Karpas-422 (cell line): ENCODE measurements around the gene EME2. TPM values are rescaled to one million over a fixed set of nuclear protein-coding genes. Genes with fewer than 3 reads are reported as not detected.
A peak's percentile ranks its signal among the peaks of the same experiment; 100 is the strongest.

ENCODE experiments used
- DNase-seq: peaks from one replicate; pipeline ENCODE4 v3.0.0-alpha.2; 2015
- H2AFZ ChIP-seq: fragments of 200-600 bp; sonication (generic); 2 replicates; pipeline ENCODE4 v1.6.1; 2014; ENCODE audit warnings: antibody characterized with exemption, low read length, mixed read lengths
- H3K27ac ChIP-seq: fragments of 200-600 bp; sonication (generic); 2 replicates; pipeline ENCODE4 v1.5.1; 2014; ENCODE audit warnings: mild to moderate bottlenecking, low read length, moderate library complexity
- H3K27me3 ChIP-seq: fragments of 200-600 bp; sonication (generic); 2 replicates; pipeline ENCODE4 v1.6.1; 2014; ENCODE audit warnings: low read length, mixed read lengths
- H3K36me3 ChIP-seq: fragments of 200-600 bp; sonication (generic); 2 replicates; pipeline ENCODE4 v1.6.1; 2014; ENCODE audit warnings: low read length, mixed read lengths; ENCODE audit not compliant: insufficient read depth
- H3K4me1 ChIP-seq: fragments of 200-600 bp; sonication (generic); 2 replicates; pipeline ENCODE4 v1.6.1; 2014; ENCODE audit warnings: mild to moderate bottlenecking, low read length, mixed read lengths
- H3K4me2 ChIP-seq: fragments of 200-600 bp; sonication (generic); 2 replicates; pipeline ENCODE4 v1.6.1; 2014; ENCODE audit warnings: low read length, low read depth, mild to moderate bottlenecking; ENCODE audit not compliant: poor library complexity, severe bottlenecking
- H3K4me3 ChIP-seq: fragments of 200-600 bp; sonication (generic); 2 replicates; pipeline ENCODE4 v1.5.1; 2014; ENCODE audit warnings: mild to moderate bottlenecking, antibody characterized with exemption, low read length, mixed read lengths
- H3K79me2 ChIP-seq: fragments of 200-600 bp; sonication (generic); 2 replicates; pipeline ENCODE4 v1.6.1; 2014; ENCODE audit warnings: mild to moderate bottlenecking, low read length, mixed read lengths
- H3K9ac ChIP-seq: fragments of 200-600 bp; sonication (generic); 2 replicates; pipeline ENCODE4 v1.6.0; 2014; ENCODE audit warnings: low read length
- H3K9me2 ChIP-seq: fragments of 200-600 bp; sonication (generic), shearing (Covaris generic); replicated peaks from 2 replicates; pipeline ENCODE4 v1.6.0; 2014; ENCODE audit warnings: mild to moderate bottlenecking, low read length, moderate library complexity; ENCODE audit not compliant: insufficient read depth
- H3K9me3 ChIP-seq: fragments of 300-700, 200-600 bp; sonication (generic); 2 replicates; pipeline ENCODE4 v1.6.1; 2014; ENCODE audit warnings: low read length, mixed read lengths
- H4K20me1 ChIP-seq: fragments of 200-600 bp; sonication (generic); 2 replicates; pipeline ENCODE4 v1.6.1; 2014; ENCODE audit warnings: mild to moderate bottlenecking, antibody characterized with exemption, low read length, low read depth; ENCODE audit not compliant: insufficient read depth
- total RNA-seq: library from RNA; depleted of rRNA; stranded (reverse); fragments of >200 nt; shearing (Covaris generic); gene quantifications from 2 replicates; pipeline ENCODE4 v1.2.3, GENCODE V29; 2014; ENCODE audit warnings: low replicate concordance

EME2 gene
- total RNA-seq, 1 experiment from 2014 or later = 7.7 TPM

DNA sequence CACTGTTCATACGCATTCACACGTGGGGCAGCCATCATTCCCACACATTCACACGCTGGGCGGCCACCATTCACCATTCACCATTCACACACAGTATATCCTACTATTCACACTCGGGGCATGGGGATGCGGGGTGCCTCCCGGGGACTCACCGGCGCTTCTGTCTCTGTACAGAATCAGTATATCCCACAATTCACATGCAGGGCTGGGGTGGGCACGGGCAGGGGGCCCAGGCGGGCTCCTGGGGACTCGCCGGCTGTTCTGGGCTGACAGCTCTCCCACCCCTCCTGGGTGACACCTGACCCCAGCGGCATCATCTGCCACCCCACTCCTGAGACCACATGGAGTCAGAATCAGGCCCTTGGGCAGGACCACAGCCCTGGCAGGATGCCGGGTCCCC lies 10.9 kb upstream of the EME2 start:
- H3K79me2 ChIP-seq = no peaks in the 10 kb centered on the region
- no peaks in the 10 kb centered on the region for H3K36me3 ChIP-seq
- H3K4me3 ChIP-seq = no peak overlapping the region

DNA sequence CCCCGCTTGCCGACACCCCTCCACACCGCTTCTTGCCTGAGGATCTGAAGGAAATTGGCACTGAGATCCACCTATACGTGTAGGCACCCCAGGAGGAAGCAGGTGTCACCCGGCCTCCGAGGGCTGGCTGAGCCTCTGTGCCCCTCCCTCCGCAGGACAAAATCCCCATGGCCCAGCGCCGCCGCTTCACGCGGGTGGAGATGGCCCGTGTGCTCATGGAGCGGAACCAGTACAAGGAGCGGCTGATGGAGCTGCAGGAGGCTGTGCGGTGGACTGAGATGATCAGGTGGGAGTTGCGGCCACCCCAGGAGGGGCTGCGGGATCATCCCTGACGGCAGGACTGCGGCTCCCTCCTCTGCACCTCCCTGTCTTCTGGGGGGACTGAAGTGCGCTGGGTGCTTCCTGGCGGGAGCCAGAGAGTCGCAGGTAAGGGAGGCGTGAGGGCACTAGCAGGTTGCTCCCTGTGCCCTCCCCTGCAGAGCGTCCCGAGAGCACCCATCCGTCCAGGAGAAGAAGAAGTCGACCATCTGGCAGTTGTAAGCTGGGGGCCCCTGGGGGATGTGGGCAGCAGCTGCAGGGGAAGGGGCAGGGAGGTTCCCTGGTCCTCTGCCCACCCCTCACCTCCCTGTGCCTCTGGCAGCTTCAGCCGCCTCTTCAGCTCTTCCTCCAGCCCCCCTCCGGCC lies 10.3 kb upstream of the EME2 start:
- Histone ChIP-seq H3K79me2 (no peaks in the 10 kb centered on the region), H2AFZ (no peak overlapping the region), H3K9ac (no peak overlapping the region), H3K9me2 (no peaks in the 10 kb centered on the region), H3K4me2 (no peak overlapping the region), H3K4me1 (no peaks in the 10 kb centered on the region), H3K4me3 (no peak overlapping the region), H4K20me1 (no peaks in the 10 kb centered on the region), H3K27me3 (no peaks in the 10 kb centered on the region), H3K36me3 (no peaks in the 10 kb centered on the region), H3K9me3 (no peaks in the 10 kb centered on the region), H3K27ac (no peak overlapping the region)
- DNase-seq = no peak

More for the DNA sequence above, 10.9 kb upstream of the EME2 start:
- H3K9ac ChIP-seq = no peak overlapping the region
- H3K9me2 ChIP-seq = no peaks in the 10 kb centered on the region
- H3K27me3 ChIP-seq = no peaks in the 10 kb centered on the region
- H3K4me2 ChIP-seq = no peak overlapping the region
- H3K27ac ChIP-seq = no peak overlapping the region
- H2AFZ ChIP-seq = no peak overlapping the region
- no peaks in the 10 kb centered on the region for H4K20me1 ChIP-seq
- DNase-seq = no peak
- H3K4me1 ChIP-seq = no peaks in the 10 kb centered on the region
- H3K9me3 ChIP-seq = no peaks in the 10 kb centered on the region

GRCh38 chr16:1762879-1763520 lies 9.6 kb upstream of the EME2 start:
- Histone ChIP-seq H4K20me1 (no peaks in the 10 kb centered on the region), H3K9me2 (no peaks in the 10 kb centered on the region), H3K27ac (no peak overlapping the region), H3K9ac (no peak overlapping the region), H3K4me1 (no peaks in the 10 kb centered on the region), H2AFZ (no peak overlapping the region), H3K27me3 (no peaks in the 10 kb centered on the region), H3K4me2 (no peak overlapping the region), H3K9me3 (no peaks in the 10 kb centered on the region), H3K36me3 (no peaks in the 10 kb centered on the region), H3K4me3 (no peak overlapping the region), H3K79me2 (no peaks in the 10 kb centered on the region)
- DNase-seq = no peak

- H3K4me3 ChIP-seq = no peak overlapping the region
These were observed 8.8 kb upstream of the EME2 start for GRCh38 chr16:1763521-1764511.

DNA sequence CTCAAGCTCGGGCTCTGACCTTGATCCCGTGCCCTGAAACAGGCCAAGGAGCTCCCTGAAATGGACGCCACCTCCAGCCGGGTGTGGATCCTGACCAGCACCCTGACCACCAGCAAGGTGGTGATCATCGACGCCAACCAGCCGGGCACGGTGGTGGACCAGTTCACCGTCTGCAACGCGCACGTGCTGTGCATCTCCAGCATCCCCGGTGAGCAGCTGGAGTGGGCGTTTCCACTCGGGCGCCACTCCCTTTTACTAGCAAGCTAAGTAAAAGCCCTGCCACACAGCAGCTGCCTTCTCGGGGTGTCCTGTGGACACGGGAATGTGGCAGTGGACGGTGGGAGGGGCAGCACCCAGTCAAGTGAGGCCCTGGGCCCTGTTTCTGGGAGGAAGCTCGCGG lies 7.6 kb upstream of the EME2 start:
- no peak overlapping the region for H2AFZ ChIP-seq
- no peaks in the 10 kb centered on the region for H4K20me1 ChIP-seq
- 0 out of 2 replicates have a peak, but pooled peaks cover under 1% of the 10 kb centered on the region for H3K79me2 ChIP-seq
- DNase-seq = no peak
- no peaks in the 10 kb centered on the region for H3K9me3 ChIP-seq
- no peak overlapping the region for H3K27ac ChIP-seq
- H3K4me3 ChIP-seq = no peak overlapping the region
- H3K9me2 ChIP-seq = no peaks in the 10 kb centered on the region
- H3K27me3 ChIP-seq = no peaks in the 10 kb centered on the region
- no peak overlapping the region for H3K9ac ChIP-seq
- no peaks in the 10 kb centered on the region for H3K36me3 ChIP-seq
- no peak overlapping the region for H3K4me2 ChIP-seq
- H3K4me1 ChIP-seq = peaks cover 8% of the 10 kb centered on the region

More at GRCh38 chr16:1763521-1764511, 8.8 kb upstream of the EME2 start:
- no peak overlapping the region for H3K4me2 ChIP-seq
- no peaks in the 10 kb centered on the region for H3K4me1 ChIP-seq
- H3K36me3 ChIP-seq = no peaks in the 10 kb centered on the region
- peak; percentile 53 for DNase-seq
- H3K9ac ChIP-seq = no peak overlapping the region
- no peak overlapping the region for H2AFZ ChIP-seq
- H3K9me3 ChIP-seq = no peaks in the 10 kb centered on the region
- no peaks in the 10 kb centered on the region for H3K27me3 ChIP-seq
- H4K20me1 ChIP-seq = no peaks in the 10 kb centered on the region
- no peaks in the 10 kb centered on the region for H3K79me2 ChIP-seq
- no peaks in the 10 kb centered on the region for H3K9me2 ChIP-seq
- no peak overlapping the region for H3K27ac ChIP-seq

DNA sequence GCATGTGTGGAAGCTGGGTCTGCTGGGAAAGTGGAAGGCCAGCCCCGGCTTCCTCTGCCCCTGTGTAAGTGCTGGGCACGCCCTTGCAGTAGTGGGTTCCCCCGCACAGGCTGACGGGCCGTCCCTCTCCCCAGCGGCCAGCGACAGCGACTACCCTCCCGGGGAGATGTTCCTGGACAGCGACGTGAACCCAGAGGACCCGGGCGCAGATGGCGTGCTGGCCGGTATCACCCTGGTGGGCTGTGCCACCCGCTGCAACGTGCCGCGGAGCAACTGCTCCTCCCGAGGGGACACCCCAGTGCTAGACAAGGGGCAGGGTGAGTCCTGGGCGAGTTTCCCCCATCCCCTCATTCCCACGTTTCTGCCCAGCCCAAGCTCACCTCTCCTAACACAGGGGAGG lies 6.8 kb upstream of the EME2 start:
- Histone ChIP-seq H3K27ac (no peak overlapping the region), H3K4me3 (no peak overlapping the region), H3K9ac (no peak overlapping the region), H3K4me2 (no peak overlapping the region), H2AFZ (no peak overlapping the region), H3K9me2 (no peaks in the 10 kb centered on the region), H4K20me1 (peaks cover 6% of the 10 kb centered on the region; the same call in 1 of the 2 replicates), H3K9me3 (no peaks in the 10 kb centered on the region), H3K79me2 (peaks cover 7% of the 10 kb centered on the region; the same call in 1 of the 2 replicates), H3K27me3 (no peaks in the 10 kb centered on the region), H3K4me1 (peaks cover 16% of the 10 kb centered on the region), H3K36me3 (no peaks in the 10 kb centered on the region; the same call in 1 of the 2 replicates)
- no peak for DNase-seq

- no peak overlapping the region for H3K4me3 ChIP-seq
- no peaks in the 10 kb centered on the region for H3K9me2 ChIP-seq
- no peak overlapping the region for H3K9ac ChIP-seq
- H4K20me1 ChIP-seq = peaks cover 6% of the 10 kb centered on the region; the same call in 1 of the 2 replicates
- H3K79me2 ChIP-seq = peaks cover 11% of the 10 kb centered on the region; the same call in 1 of the 2 replicates
- DNase-seq = no peak
- peaks cover 16% of the 10 kb centered on the region for H3K4me1 ChIP-seq
- no peak overlapping the region for H3K4me2 ChIP-seq
- H3K27ac ChIP-seq = no peak overlapping the region
- no peak overlapping the region for H2AFZ ChIP-seq
- no peaks in the 10 kb centered on the region for H3K9me3 ChIP-seq
- no peaks in the 10 kb centered on the region; the same call in 1 of the 2 replicates for H3K36me3 ChIP-seq
- H3K27me3 ChIP-seq = no peaks in the 10 kb centered on the region
These were observed 6.4 kb upstream of the EME2 start for GRCh38 chr16:1766231-1766630.

DNA sequence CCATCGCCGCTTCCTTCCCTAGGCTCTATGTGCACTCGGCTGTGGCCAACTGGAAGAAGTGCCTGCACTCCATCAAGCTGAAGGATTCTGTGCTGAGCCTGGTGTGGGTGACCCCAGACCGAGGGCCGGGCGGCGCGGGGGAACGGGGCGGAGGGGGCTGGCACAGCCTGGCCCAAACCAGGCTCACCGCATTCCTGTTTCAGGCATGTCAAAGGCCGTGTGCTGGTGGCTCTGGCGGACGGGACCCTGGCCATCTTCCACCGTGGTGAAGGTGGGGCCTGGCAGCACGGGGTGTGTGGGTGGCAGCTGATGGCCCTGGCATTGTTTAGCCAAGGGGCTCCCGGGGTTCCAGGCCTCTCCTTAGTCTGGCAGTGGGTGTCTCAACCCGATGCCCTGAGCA lies 5.9 kb upstream of the EME2 start:
- H2AFZ ChIP-seq = no peak overlapping the region
- no peaks in the 10 kb centered on the region for H3K9me2 ChIP-seq
- peaks cover 16% of the 10 kb centered on the region for H3K4me1 ChIP-seq
- no peaks in the 10 kb centered on the region for H3K9me3 ChIP-seq
- peaks cover 7% of the 10 kb centered on the region; the same call in 1 of the 2 replicates for H4K20me1 ChIP-seq
- no peak overlapping the region for H3K4me2 ChIP-seq
- no peak for DNase-seq
- H3K36me3 ChIP-seq = no peaks in the 10 kb centered on the region; the same call in none of the 2 replicates
- H3K9ac ChIP-seq = no peak overlapping the region
- no peaks in the 10 kb centered on the region for H3K27me3 ChIP-seq
- H3K27ac ChIP-seq = no peak overlapping the region
- no peak overlapping the region for H3K4me3 ChIP-seq
- peaks cover 14% of the 10 kb centered on the region for H3K79me2 ChIP-seq
